HG03280 (cell line): Measurements from ENCODE around the gene C2orf81.
"Not testable (repeated sequence)": the region's sequence is repeated elsewhere in the genome, so short reads cannot be mapped to it uniquely, and the experiment has no call there.

Source experiments
- ATAC-seq: cut with Tn5 transposase; IDR thresholded peaks from one replicate; pipeline ENCODE4 v1.9.1; 2021; ENCODE audit warnings: mild to moderate bottlenecking, moderate library complexity; ENCODE audit not compliant: unreplicated experiment

C2orf81 gene

GRCh38 chr2:74421221-74421870, at the start of gene C2orf81, which contains the start of gene WDR54:
Gene C2orf81, minus strand, starts transcription at chr2:74421619. Its CDS starts 59 bp downstream, at chr2:74421560.
Gene WDR54, plus strand, starts transcription at chr2:74421730. Its CDS starts 424 bp downstream, at chr2:74422154.
- peak; percentile 93 for ATAC-seq

- not testable (repeated sequence) for ATAC-seq
These were observed 49.3 kb upstream of the C2orf81 start for GRCh38 chr2:74470742-74471141.

GRCh38 chr2:74464406-74464805, 43.0 kb upstream of the C2orf81 start:
- ATAC-seq = no peak

GRCh38 chr2:74462786-74463105, 41.3 kb upstream of the C2orf81 start:
- no peak for ATAC-seq

GRCh38 chr2:74462054-74462785, 40.8 kb upstream of the C2orf81 start:
- ATAC-seq = no peak

- no peak for ATAC-seq
These were observed 40.0 kb upstream of the C2orf81 start for GRCh38 chr2:74461187-74462053.

GRCh38 chr2:74460187-74460586, 38.8 kb upstream of the C2orf81 start:
- ATAC-seq = not testable (repeated sequence)

GRCh38 chr2:74459503-74460118, 38.2 kb upstream of the C2orf81 start:
- not testable (repeated sequence) for ATAC-seq

GRCh38 chr2:74458938-74459363, 37.5 kb upstream of the C2orf81 start:
- no peak for ATAC-seq

- ATAC-seq = peak; percentile 81
These were observed 36.9 kb upstream of the C2orf81 start, which contains the start of gene WBP1 for GRCh38 chr2:74458132-74458937. Gene WBP1, plus strand, starts transcription at chr2:74458438. Its CDS starts 165 bp downstream, at chr2:74458603.

GRCh38 chr2:74457549-74458131, 36.2 kb upstream of the C2orf81 start:
- ATAC-seq = peak; percentile 35

GRCh38 chr2:74457129-74457548, 35.7 kb upstream of the C2orf81 start:
- ATAC-seq = no peak

GRCh38 chr2:74454654-74455511, 33.5 kb upstream of the C2orf81 start, which contains the start of gene INO80B:
Gene INO80B, plus strand, starts transcription at chr2:74455087. Its CDS starts 30 bp downstream, at chr2:74455117.
- peak; percentile 43 for ATAC-seq

- ATAC-seq = no peak
These were observed 29.3 kb upstream of the C2orf81 start for GRCh38 chr2:74450570-74451190.

- ATAC-seq = no peak
These were observed 27.4 kb upstream of the C2orf81 start for GRCh38 chr2:74448771-74449170.

- ATAC-seq = no peak
These were observed 26.0 kb upstream of the C2orf81 start for GRCh38 chr2:74447230-74447999.
